ENCODE results near the gene LOC101059915.

The LOC101059915 gene

GRCh38 chrX:71665747-71666146 is 1.6 kb upstream of the LOC101059915 start:
- H3K27ac ChIP-seq (ENCODE audit: low read depth, low read length): no peak overlapping the region
- no peaks in the 10 kb centered on the region for H3K9me2 ChIP-seq (replicated peaks; ENCODE audit: insufficient read depth, low read length)
- no peaks in the 10 kb centered on the region for H3K79me2 ChIP-seq (ENCODE audit: insufficient read depth, low read length)
- no peak overlapping the region for H3K9ac ChIP-seq (ENCODE audit: low read length)
- no peak overlapping the region for H3K4me3 ChIP-seq (ENCODE audit: insufficient read depth, low read length, poor library complexity, severe bottlenecking)
- H3K36me3 ChIP-seq (ENCODE audit: low read length): no peaks in the 10 kb centered on the region
- no peaks in the 10 kb centered on the region for H4K20me1 ChIP-seq (ENCODE audit: low read depth, low read length)
- no peaks in the 10 kb centered on the region for H3K27me3 ChIP-seq (ENCODE audit: low read length)
- no peak for TF ChIP-seq EZH2phosphoT487 (conservative IDR thresholded peaks at IDR 0.05; ENCODE audit: low read length)
- TF ChIP-seq CTCF (IDR thresholded peaks at IDR 0.05; ENCODE audit: insufficient read depth, low read length, poor library complexity, severe bottlenecking): no peak
- H3K9me3 ChIP-seq (ENCODE audit: insufficient read depth, low read length): no peaks in the 10 kb centered on the region
- no peaks in the 10 kb centered on the region for H3F3A ChIP-seq (ENCODE audit: insufficient read depth)
- H3K4me2 ChIP-seq (ENCODE audit: low read depth, low read length, poor library complexity, severe bottlenecking): no peak overlapping the region
- no peak overlapping the region for H2AFZ ChIP-seq (ENCODE audit: low read depth, low read length, severe bottlenecking)

- no peaks in the 10 kb centered on the region for H3K36me3 ChIP-seq (ENCODE audit: low read length)
- H3K4me2 ChIP-seq (ENCODE audit: low read depth, low read length, poor library complexity, severe bottlenecking): no peak overlapping the region
These were observed 814 bp upstream of the LOC101059915 start for GRCh38 chrX:71666240-71667223.

GRCh38 chrX:71668248-71668595 is 876 bp downstream of the LOC101059915 start:
- Histone ChIP-seq H3K9ac (ENCODE audit: low read length) (no peak overlapping the region), H3K27ac (ENCODE audit: low read depth, low read length) (no peak overlapping the region), H4K20me1 (ENCODE audit: low read depth, low read length) (no peaks in the 10 kb centered on the region), H3F3A (ENCODE audit: insufficient read depth) (no peaks in the 10 kb centered on the region), H3K36me3 (ENCODE audit: low read length) (no peaks in the 10 kb centered on the region), H3K4me2 (ENCODE audit: low read depth, low read length, poor library complexity, severe bottlenecking) (no peak overlapping the region), H3K9me3 (ENCODE audit: insufficient read depth, low read length) (no peaks in the 10 kb centered on the region), H2AFZ (ENCODE audit: low read depth, low read length, severe bottlenecking) (no peak overlapping the region), H3K4me3 (ENCODE audit: insufficient read depth, low read length, poor library complexity, severe bottlenecking) (no peak overlapping the region), H3K9me2 (replicated peaks; ENCODE audit: insufficient read depth, low read length) (no peaks in the 10 kb centered on the region), H3K27me3 (ENCODE audit: low read length) (no peaks in the 10 kb centered on the region), H3K79me2 (ENCODE audit: insufficient read depth, low read length) (no peaks in the 10 kb centered on the region)
- TF ChIP-seq CTCF (IDR thresholded peaks at IDR 0.05; ENCODE audit: insufficient read depth, low read length, poor library complexity, severe bottlenecking) (no peak), EZH2phosphoT487 (conservative IDR thresholded peaks at IDR 0.05; ENCODE audit: low read length) (no peak)

More at GRCh38 chrX:71666240-71667223, 814 bp upstream of the LOC101059915 start:
- Histone ChIP-seq H3K4me3 (ENCODE audit: insufficient read depth, low read length, poor library complexity, severe bottlenecking) (no peak overlapping the region), H3K27ac (ENCODE audit: low read depth, low read length) (no peak overlapping the region), H3F3A (ENCODE audit: insufficient read depth) (no peaks in the 10 kb centered on the region), H3K9me3 (ENCODE audit: insufficient read depth, low read length) (no peaks in the 10 kb centered on the region), H3K9ac (ENCODE audit: low read length) (no peak overlapping the region), H3K9me2 (replicated peaks; ENCODE audit: insufficient read depth, low read length) (no peaks in the 10 kb centered on the region), H3K79me2 (ENCODE audit: insufficient read depth, low read length) (no peaks in the 10 kb centered on the region), H2AFZ (ENCODE audit: low read depth, low read length, severe bottlenecking) (no peak overlapping the region), H4K20me1 (ENCODE audit: low read depth, low read length) (no peaks in the 10 kb centered on the region), H3K27me3 (ENCODE audit: low read length) (no peaks in the 10 kb centered on the region)
- no peak for TF ChIP-seq EZH2phosphoT487 (conservative IDR thresholded peaks at IDR 0.05; ENCODE audit: low read length)
- no peak for TF ChIP-seq CTCF (IDR thresholded peaks at IDR 0.05; ENCODE audit: insufficient read depth, low read length, poor library complexity, severe bottlenecking)

All from SU-DHL-6 (cell line).